Activated effector memory CD4-positive, alpha-beta T cell treated with anti-CD3 and anti-CD28 coated beads, Interleukin-2, amount 50 U/mL, for 16 hours (primary cell): ENCODE results near the gene FBLN7.
"Not testable (repeated sequence)": the region's sequence is repeated elsewhere in the genome, so short reads cannot be mapped to it uniquely, and the experiment has no call there.

Source experiments
- DNase-seq: peaks from one replicate; pipeline ENCODE4 v3.0.0-alpha.2; 2020

The FBLN7 gene

GRCh38 chr2:112138159-112139032 is at the start of gene FBLN7:
Gene FBLN7, plus strand, starts transcription at chr2:112138385. Its CDS starts 271 bp downstream, at chr2:112138656.
- DNase-seq: peak; percentile 59

DNA sequence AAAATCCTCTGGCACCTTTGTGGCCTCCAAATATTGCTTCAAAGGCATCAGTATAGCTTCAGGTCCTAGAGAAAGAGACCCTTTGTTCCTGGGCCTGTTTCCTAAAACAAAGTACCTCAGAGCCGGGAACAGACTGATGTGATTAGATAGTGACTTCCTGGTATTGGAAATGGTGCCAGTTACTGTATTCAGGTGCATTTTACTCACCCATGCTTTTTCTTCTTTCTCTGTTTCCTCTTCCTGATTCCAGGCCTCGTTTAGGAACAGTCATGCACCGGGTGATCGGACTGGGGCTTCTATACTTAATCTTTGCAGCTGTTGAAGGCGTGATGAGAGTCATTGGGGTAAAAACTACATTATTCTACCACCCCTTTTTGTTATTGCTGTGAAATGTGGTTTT is 48.8 kb upstream of the FBLN7 start:
- DNase-seq: no peak

GRCh38 chr2:112092286-112093041 is 45.7 kb upstream of the FBLN7 start:
- no peak for DNase-seq

GRCh38 chr2:112093216-112093615 is 45.0 kb upstream of the FBLN7 start:
- DNase-seq: no peak

GRCh38 chr2:112095681-112096080 is 42.5 kb upstream of the FBLN7 start:
- no peak for DNase-seq

GRCh38 chr2:112096098-112096497 is 42.1 kb upstream of the FBLN7 start:
- no peak for DNase-seq

GRCh38 chr2:112108178-112108832 is 29.9 kb upstream of the FBLN7 start:
- no peak for DNase-seq

GRCh38 chr2:112109278-112109677 is 28.9 kb upstream of the FBLN7 start:
- DNase-seq: no peak

GRCh38 chr2:112110966-112111365 is 27.2 kb upstream of the FBLN7 start:
- DNase-seq: no peak

DNA sequence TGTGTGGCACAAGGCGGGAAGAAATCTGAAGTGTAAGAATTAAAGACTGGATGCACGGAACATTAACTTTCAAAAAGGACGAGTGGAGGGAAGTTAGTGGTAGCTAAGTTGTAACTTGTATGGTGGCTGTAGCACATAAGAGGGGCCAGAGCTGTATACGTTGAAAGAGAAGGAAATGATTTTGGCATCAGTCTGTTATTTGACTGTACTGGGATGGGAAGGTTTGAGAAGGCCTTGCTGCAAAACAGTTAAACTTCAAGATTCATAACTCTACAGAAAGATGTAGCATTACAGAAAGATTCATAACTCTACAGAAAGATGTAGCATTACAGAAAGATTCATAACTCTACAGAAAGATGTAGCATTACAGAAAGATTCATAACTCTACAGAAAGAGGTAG is 24.8 kb upstream of the FBLN7 start:
- DNase-seq: not testable (repeated sequence)

DNA sequence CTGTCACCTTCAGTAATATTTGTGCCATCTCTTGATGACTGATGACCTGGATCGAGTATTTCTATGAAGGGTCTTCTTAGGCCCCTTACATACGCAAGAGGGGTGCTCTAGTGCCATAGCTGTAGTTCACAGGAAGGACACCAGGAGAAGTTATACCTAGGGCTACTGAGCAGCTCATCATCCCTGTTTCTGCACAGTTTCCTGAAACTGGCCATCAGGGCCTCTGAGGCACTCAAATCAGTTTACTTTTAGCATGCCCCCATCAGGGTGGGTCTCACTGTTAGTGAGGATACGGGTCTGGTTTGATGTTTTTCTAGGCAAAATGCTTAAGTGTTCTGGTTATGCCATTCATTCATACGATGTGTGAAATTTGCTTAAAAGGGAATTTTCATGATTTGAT is 20.0 kb upstream of the FBLN7 start:
- DNase-seq: no peak

DNA sequence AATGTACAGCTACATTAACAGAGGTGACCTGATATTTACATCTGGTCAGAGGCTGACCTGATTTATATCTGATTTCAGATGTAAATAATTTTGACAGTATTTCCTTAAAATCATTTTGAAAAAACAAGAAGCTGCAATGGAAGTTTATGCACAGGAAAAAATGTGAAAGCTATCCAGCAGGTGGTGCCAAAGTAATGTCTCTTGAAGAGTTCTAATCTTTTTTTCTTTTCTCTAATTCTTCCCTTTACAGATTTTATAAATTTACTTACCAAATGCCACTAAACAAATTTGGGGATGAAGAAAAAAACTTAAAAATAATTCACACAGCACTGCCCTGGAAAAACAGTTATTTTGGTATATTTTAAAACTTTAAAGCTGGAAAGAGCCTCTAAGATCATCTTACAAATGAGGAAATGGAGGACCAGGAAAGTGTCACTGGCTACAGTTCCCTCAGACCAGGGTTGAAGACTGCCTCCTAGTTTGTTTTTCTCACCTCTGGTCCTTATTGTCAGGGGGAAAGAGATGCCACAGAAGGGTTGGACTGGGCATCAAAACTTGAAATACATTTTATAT is 16.4 kb upstream of the FBLN7 start:
- no peak for DNase-seq

- DNase-seq: no peak
These were observed 9.1 kb upstream of the FBLN7 start for GRCh38 chr2:112129060-112129459.

- no peak for DNase-seq
These were observed 4.8 kb upstream of the FBLN7 start for GRCh38 chr2:112133344-112133743.

- no peak for DNase-seq
These were observed 4.1 kb upstream of the FBLN7 start for GRCh38 chr2:112134120-112134519.

- no peak for DNase-seq
These were observed 2.1 kb upstream of the FBLN7 start for GRCh38 chr2:112136096-112136495.

DNA sequence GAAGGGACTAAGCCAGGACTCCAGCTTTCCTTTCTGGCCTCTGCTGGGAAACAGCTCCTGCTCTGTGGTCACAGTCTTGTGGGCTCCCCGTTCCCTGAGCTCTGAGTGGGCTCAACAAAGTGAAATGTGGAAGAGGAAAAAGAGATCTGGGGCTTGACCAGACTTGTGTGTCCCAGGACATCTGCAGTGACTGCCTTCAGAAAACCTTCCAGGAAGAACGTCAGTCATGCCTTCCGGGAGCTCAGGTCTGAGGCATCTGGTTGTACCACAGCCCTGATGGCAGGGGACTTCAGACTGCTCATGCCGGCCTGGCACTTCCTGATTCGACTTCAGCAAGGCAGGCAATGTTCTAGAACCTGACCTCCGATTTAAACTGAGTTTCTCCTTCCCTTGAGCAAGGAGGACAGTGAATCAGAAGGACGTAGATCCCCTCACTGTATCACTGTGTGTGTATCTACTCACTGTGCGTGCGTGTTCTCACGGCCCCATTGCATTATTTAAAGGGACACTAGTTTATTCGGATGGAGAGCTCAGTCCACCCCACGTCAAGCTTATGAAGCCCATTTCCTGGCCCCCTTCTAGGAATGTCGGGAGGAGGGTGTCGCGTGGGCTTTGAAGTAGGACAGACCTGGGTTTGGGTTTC is 548 bp upstream of the FBLN7 start:
- no peak for DNase-seq

DNA sequence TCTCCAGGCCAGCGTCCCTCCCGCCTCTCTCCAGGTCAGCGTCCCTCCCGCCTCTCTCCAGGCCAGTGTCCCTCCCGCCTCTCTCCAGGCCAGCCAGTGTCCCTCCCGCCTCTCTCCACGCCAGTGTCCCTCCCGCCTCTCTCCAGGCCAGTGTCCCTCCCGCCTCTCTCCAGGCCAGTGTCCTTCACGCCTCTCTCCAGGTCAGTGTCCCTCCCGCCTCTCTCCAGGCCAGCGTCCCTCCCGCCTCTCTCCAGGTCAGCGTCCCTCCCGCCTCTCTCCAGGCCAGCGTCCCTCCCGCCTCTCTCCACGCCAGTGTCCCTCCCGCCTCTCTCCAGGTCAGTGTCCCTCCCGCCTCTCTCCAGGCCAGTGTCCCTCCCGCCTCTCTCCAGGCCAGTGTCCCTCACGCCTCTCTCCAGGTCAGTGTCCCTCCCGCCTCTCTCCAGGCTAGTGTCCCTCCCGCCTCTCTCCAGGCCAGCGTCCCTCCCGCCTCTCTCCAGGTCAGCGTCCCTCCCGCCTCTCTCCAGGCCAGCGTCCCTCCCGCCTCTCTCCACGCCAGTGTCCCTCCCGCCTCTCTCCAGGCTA is 939 bp downstream of the FBLN7 start:
- DNase-seq: not testable (repeated sequence)

- not testable (repeated sequence) for DNase-seq
These were observed 1.5 kb downstream of the FBLN7 start for GRCh38 chr2:112139661-112140204.

DNA sequence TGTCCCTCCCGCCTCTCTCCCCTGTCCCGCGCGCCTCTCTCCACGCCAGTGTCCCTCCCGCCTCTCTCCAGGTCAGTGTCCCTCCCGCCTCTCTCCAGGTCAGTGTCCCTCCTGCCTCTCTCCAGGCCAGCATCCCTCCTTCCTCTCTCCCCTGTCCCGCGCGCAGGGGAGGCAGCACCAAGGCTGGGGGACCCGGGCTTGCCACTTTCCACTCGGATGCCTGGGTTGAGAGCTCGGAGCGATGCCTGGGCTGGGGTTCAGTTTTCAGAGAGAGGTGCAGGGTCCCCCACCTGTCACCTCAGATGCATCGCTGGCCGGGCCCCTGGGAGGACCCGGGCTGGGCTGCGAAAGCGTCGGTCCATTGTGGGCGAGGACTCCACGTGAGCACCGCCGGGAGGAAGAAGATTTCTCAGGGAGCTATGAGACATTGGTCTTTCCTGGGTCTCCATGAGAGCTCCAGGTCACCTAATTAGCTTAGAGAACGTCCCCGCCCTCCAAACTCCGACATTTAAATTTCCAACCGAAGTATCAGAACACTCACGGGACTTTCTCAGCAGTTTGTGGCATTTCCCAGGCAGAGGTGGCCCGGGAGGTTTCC is 2.1 kb downstream of the FBLN7 start:
- DNase-seq: no peak

DNA sequence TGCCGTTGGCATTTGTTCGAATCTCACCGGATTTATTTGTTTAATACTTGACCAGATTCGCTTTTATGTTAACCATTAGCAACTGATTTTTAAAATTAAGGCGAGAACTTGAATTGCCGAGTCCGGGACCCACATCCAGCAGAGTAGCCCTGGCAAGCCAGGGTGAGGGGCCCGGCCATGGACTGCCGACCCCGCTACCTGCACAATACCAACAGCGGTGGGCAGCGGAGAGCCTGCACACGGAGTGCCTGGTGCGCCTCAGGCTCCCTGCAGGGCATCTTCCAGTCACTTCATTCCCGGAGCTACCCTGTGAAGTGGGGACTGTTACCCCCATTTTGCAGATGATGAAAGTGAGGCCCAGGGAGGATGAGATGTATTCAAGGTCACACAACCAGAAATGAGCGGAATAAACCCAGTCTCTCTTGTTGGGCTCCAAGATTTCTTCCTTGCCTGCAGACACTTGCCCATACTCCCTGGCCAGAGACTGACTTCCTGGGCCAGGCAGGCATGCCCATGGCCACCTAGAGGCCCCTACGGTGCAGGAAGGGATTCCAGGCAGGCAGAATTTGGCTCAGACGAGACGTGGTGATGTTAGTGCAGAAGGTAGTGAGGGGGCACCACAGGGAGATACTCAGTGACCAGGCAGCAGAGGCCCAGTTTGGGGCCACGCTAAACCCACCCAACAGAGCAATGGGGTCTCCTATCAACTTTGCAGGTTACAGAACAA is 2.9 kb downstream of the FBLN7 start:
- no peak for DNase-seq
